ENCODE measurements around the gene TLL2. TPM values are rescaled to one million over a fixed set of nuclear protein-coding genes. Genes with fewer than 3 reads are reported as not detected.

Gene TLL2
- polyA plus RNA-seq, 3 donors: not detected

GRCh38 chr10:96327462-96327861, 186.3 kb downstream of the TLL2 start:
- H3K4me2 ChIP-seq (replicated peaks; ENCODE audit: extremely low read depth, low read length, poor library complexity, severe bottlenecking): no peak overlapping the region

GRCh38 chr10:96325719-96326373, 187.9 kb downstream of the TLL2 start:
- Mint-ChIP-seq H3K36me3 (no peaks in the 10 kb centered on the region), H3K4me3 (no peak overlapping the region), H3K9me3 (peaks cover 0 to 2% (median 0%) of the 10 kb centered on the region in 7 donors), H3K27ac (no peak overlapping the region), H3K4me1 (no peaks in the 10 kb centered on the region), H3K27me3 (ENCODE audit: low read depth in 3 of 3) (peaks cover 1 to 2% (median 1%) of the 10 kb centered on the region in 3 donors)
- no peak for TF ChIP-seq CTCF (IDR thresholded peaks at IDR 0.05)
- H3K36me3 ChIP-seq (replicated peaks in 1 of 2; ENCODE audit: control insufficient read depth in 1 of 2, insufficient read depth in 2 of 2, low read length in 2 of 2): no peaks in the 10 kb centered on the region
- H4K20me1 ChIP-seq (ENCODE audit: insufficient read depth, low read length): no peaks in the 10 kb centered on the region
- H3K9ac ChIP-seq (ENCODE audit: insufficient read depth, low read length, poor library complexity, severe bottlenecking): no peak overlapping the region
- intact Hi-C loops (cut with micrococcal nuclease): no loop called here
- no peaks in the 10 kb centered on the region for H3K79me2 ChIP-seq (ENCODE audit: insufficient read depth, low read length)
- H3K9me3 ChIP-seq (replicated peaks in 1 of 2; ENCODE audit: control insufficient read depth in 1 of 2, insufficient read depth in 1 of 2, low read length in 2 of 2): no peaks in the 10 kb centered on the region
- WGBS (ENCODE audit: insufficient coverage): no CpG with 5 or more reads among the region's 4 CpGs
- no peaks in the 10 kb centered on the region for H3K4me1 ChIP-seq (ENCODE audit: control insufficient read depth in 1 of 2, insufficient read depth in 2 of 2, low read length in 2 of 2)
- H3K27me3 ChIP-seq (ENCODE audit: control insufficient read depth in 2 of 2, insufficient read depth in 2 of 2, low read length in 2 of 2): no peaks in the 10 kb centered on the region
- H2AFZ ChIP-seq (ENCODE audit: insufficient read depth, low read depth, low read length, poor library complexity, severe bottlenecking): no peak overlapping the region
- no peak overlapping the region for H3K27ac ChIP-seq (ENCODE audit: low read depth in 1 of 2, low read length in 2 of 2)
- H3K4me3 ChIP-seq (replicated peaks in 1 of 3; ENCODE audit: low read depth in 2 of 3, low read length in 3 of 3): no peak overlapping the region
- no peak for DNase-seq
- no peak overlapping the region for H3K4me2 ChIP-seq (replicated peaks; ENCODE audit: extremely low read depth, low read length, poor library complexity, severe bottlenecking)

More at GRCh38 chr10:96327462-96327861, 186.3 kb downstream of the TLL2 start:
- Histone ChIP-seq H3K9me3 (replicated peaks in 1 of 2; ENCODE audit: control insufficient read depth in 1 of 2, insufficient read depth in 1 of 2, low read length in 2 of 2) (no peaks in the 10 kb centered on the region), H3K4me3 (replicated peaks in 1 of 3; ENCODE audit: low read depth in 2 of 3, low read length in 3 of 3) (no peak overlapping the region), H3K36me3 (replicated peaks in 1 of 2; ENCODE audit: control insufficient read depth in 1 of 2, insufficient read depth in 2 of 2, low read length in 2 of 2) (no peaks in the 10 kb centered on the region), H2AFZ (ENCODE audit: insufficient read depth, low read depth, low read length, poor library complexity, severe bottlenecking) (no peak overlapping the region), H4K20me1 (ENCODE audit: insufficient read depth, low read length) (no peaks in the 10 kb centered on the region), H3K9ac (ENCODE audit: insufficient read depth, low read length, poor library complexity, severe bottlenecking) (no peak overlapping the region), H3K27me3 (ENCODE audit: control insufficient read depth in 2 of 2, insufficient read depth in 2 of 2, low read length in 2 of 2) (no peaks in the 10 kb centered on the region), H3K4me1 (ENCODE audit: control insufficient read depth in 1 of 2, insufficient read depth in 2 of 2, low read length in 2 of 2) (no peaks in the 10 kb centered on the region), H3K27ac (ENCODE audit: low read depth in 1 of 2, low read length in 2 of 2) (no peak overlapping the region), H3K79me2 (ENCODE audit: insufficient read depth, low read length) (no peaks in the 10 kb centered on the region)
- no peaks in the 10 kb centered on the region for H3K36me3 Mint-ChIP-seq
- intact Hi-C loops (cut with micrococcal nuclease): no loop called here
- WGBS (ENCODE audit: insufficient coverage): 97% methylated on average over 7 of the region's 7 CpGs
- H3K4me3 Mint-ChIP-seq: no peak overlapping the region
- TF ChIP-seq CTCF (IDR thresholded peaks at IDR 0.05): no peak
- H3K9me3 Mint-ChIP-seq: peaks cover 0 to 2% (median 0%) of the 10 kb centered on the region in 7 donors
- H3K4me1 Mint-ChIP-seq: no peaks in the 10 kb centered on the region
- no peak for DNase-seq
- H3K27me3 Mint-ChIP-seq (ENCODE audit: low read depth in 3 of 3): peaks cover 0 to 2% (median 1%) of the 10 kb centered on the region in 3 donors
- H3K27ac Mint-ChIP-seq: no peak overlapping the region
